Lung (tissue), 12 donors: ENCODE measurements around the gene NKAP. TPM values are rescaled to one million over a fixed set of nuclear protein-coding genes. Genes with fewer than 3 reads are reported as not detected.
A peak's percentile ranks its signal among the peaks of the same experiment; 100 is the strongest.

ENCODE experiments used
- ATAC-seq: fragments of 200-7000 bp; cut with Tn5 transposase; one replicate; pipeline ENCODE4 v1.9.1; 2020; ENCODE audit warnings: moderate number of reproducible peaks; ENCODE audit not compliant: insufficient read depth, low FRiP score
- DNase-seq, 3 donors: peaks; one replicate each; pipeline ENCODE4 v3.0.0-alpha.2; 2013 to 2017
- H3K27ac ChIP-seq, 2 donors: one replicate each; pipeline ENCODE4 v1.5.1; 2013; ENCODE audit warnings: mild to moderate bottlenecking in 2 of 2, moderate library complexity in 2 of 2, control low read depth in 1 of 2, inconsistent platforms in 1 of 2, low read depth in 1 of 2, low read length in 1 of 2
- H3K27me3 ChIP-seq, 3 donors: one replicate each; pipeline ENCODE4 v1.5.1; 2013; ENCODE audit warnings: low read length in 2 of 3; ENCODE audit not compliant: control insufficient read depth in 3 of 3, insufficient read depth in 3 of 3
- H3K36me3 ChIP-seq, 4 donors: one replicate each; pipeline ENCODE4 v1.5.1; 2013; ENCODE audit warnings: low read length in 4 of 4, mild to moderate bottlenecking in 1 of 4, moderate library complexity in 1 of 4; ENCODE audit not compliant: control insufficient read depth in 4 of 4, insufficient read depth in 4 of 4
- H3K4me1 ChIP-seq, 5 donors: one replicate each; pipeline ENCODE4 v1.5.1; 2013; ENCODE audit warnings: low read length in 5 of 5, mild to moderate bottlenecking in 2 of 5, moderate library complexity in 1 of 5; ENCODE audit not compliant: control insufficient read depth in 5 of 5, insufficient read depth in 5 of 5
- H3K4me3 ChIP-seq: one replicate; pipeline ENCODE4 v1.5.1; 2013; ENCODE audit warnings: mild to moderate bottlenecking, control low read depth, moderate library complexity
- H3K9ac ChIP-seq, 2 donors: one replicate each; pipeline ENCODE4 v1.5.1; 2013; ENCODE audit warnings: low read length in 2 of 2, control low read depth in 1 of 2; ENCODE audit not compliant: insufficient read depth in 1 of 2
- H3K9me3 ChIP-seq, 4 donors: one replicate each; pipeline ENCODE4 v1.5.1; 2013; ENCODE audit warnings: low read length in 3 of 4, mild to moderate bottlenecking in 1 of 4, moderate library complexity in 1 of 4; ENCODE audit not compliant: control insufficient read depth in 4 of 4, insufficient read depth in 3 of 4
- WGBS, 2 donors: extraction: QIAGEN DNeasy Blood & Tissue Kit; methylation state at CpG; one replicate each; pipeline ENCODE4 v1.1.7; 2013; 5-methylcytosine and 5-hydroxymethylcytosine counted together
- polyA plus RNA-seq, 2 donors: library from polyadenylated mRNA; stranded (reverse); fragments of 200-250 nt; gene quantifications; one replicate each; pipeline ENCODE4 v1.2.1, GENCODE V29; 2013
- total RNA-seq, 2 donors: library from RNA; depleted of rRNA in 1 of 2; stranded (reverse); fragments of >200 nt in 1 of 2; gene quantifications; one replicate each; pipeline ENCODE4 v1.2.1, GENCODE V29; 2014 to 2021
- TF ChIP-seq, protein P1 (sequence below): IDR thresholded peaks from 2 replicates; pipeline ENCODE4 v1.5.1; 2012; ENCODE audit warnings: mild to moderate bottlenecking; ENCODE audit errors: control extremely low read depth, extremely low read depth
- donor health status: control.
- donor health status: control.
- donor health status: Bipolar disorder and iron deficiency.
- donor health status: healthy.
- donor health status: DM: yes; HTN: yes; CAD: no.

NKAP gene
- total and polyA plus RNA-seq, 4 donors, result 4.7 to 9.8 (median 8.4) TPM

DNA sequence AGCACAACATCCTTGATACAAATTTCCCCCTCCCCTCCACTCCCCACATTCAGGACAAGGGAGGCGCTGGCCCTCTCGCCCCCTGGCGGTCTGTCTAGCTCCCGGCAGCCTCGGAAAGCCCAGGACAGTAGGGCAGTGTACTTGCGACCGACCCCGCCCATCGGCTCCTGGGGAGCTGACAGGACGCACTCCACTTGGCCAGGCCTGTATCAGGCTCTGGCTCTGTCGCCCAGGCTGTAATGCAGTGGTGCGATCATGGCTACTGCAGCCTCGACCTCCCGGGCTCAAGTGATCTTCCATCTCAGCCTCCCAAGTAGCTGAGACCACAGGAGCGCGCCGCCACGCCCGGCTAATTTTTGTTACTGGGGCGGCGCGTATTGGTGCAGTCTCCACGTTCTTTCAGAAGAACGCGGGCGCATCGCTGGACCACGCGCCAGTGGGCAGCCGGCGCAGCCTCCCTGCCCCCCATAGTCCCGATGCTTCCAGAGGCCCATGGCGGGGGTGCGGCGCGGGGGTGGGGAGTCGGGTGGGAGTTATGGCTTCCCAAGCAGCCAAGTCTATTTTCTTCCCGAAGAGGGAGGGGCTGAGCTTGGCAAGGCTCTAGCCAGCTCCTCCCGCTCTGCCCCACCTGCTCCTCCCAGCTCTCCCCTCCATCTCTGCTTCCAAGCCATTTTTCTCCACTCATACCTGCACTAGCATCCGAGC lies 55.7 kb downstream of the NKAP start:
- Histone ChIP-seq H3K27me3 (no peaks in the 10 kb centered on the region), H3K36me3 (no peaks in the 10 kb centered on the region), H3K27ac (no peak overlapping the region), H3K4me3 (no peak overlapping the region), H3K9me3 (peaks cover 0 to 2% (median 0%) of the 10 kb centered on the region in 4 donors), H3K9ac (no peak overlapping the region), H3K4me1 (no peaks in the 10 kb centered on the region)
- peak; percentile 75 for ATAC-seq
- 6 to 42% methylated on average over 28 to 40 of the region's 40 CpGs for WGBS, 2 donors
- peak; percentile 9 to 58 (median 23) for DNase-seq
- TF ChIP-seq, protein P1, sequence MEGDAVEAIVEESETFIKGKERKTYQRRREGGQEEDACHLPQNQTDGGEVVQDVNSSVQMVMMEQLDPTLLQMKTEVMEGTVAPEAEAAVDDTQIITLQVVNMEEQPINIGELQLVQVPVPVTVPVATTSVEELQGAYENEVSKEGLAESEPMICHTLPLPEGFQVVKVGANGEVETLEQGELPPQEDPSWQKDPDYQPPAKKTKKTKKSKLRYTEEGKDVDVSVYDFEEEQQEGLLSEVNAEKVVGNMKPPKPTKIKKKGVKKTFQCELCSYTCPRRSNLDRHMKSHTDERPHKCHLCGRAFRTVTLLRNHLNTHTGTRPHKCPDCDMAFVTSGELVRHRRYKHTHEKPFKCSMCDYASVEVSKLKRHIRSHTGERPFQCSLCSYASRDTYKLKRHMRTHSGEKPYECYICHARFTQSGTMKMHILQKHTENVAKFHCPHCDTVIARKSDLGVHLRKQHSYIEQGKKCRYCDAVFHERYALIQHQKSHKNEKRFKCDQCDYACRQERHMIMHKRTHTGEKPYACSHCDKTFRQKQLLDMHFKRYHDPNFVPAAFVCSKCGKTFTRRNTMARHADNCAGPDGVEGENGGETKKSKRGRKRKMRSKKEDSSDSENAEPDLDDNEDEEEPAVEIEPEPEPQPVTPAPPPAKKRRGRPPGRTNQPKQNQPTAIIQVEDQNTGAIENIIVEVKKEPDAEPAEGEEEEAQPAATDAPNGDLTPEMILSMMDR, result peak; percentile 23

DNA sequence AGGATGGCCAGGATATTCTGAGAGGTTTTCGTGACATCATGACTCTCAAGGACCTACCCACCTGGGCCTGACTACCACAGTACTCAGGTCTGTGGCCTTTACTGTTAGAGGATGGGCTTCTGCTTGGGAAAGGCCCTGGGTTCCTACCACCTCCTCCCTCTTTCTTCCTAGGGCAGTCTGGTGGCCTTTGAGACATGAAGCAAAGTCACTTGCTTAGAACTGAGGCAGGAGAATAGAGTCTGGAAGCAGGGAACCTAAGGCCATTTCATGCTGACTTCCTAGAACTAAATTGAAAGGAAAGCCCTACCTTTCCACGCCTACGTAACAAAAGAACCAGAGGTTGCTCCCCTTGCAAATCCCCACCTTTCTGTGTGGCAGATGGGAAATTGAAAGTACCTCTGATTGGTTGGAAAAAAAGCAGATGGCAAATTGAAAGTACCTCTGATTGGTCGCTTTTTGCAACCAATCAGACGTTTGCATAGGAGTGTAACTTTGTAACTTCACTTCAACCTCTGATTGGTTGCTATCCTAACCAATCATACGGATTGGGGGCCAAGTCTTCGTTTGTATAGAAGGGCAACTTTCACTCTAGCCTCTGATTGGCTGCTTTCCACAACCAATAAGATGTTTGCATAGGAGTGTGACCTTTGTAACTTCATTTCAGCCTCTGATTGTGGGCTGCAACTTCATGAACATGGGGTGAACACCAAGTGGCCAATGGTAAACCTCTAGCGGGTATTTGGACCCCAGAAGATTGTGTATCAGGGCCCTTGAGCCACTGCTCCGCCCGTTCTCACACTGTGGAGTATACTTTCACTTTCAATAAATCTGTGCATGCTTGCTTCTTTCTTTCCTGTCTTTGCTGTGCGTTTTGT lies 57.8 kb downstream of the NKAP start:
- no peak overlapping the region for H3K9ac ChIP-seq
- 75 to 90% methylated on average over 11 of the region's 11 CpGs for WGBS, 2 donors
- no peaks in the 10 kb centered on the region for H3K27me3 ChIP-seq
- H3K4me3 ChIP-seq, result no peak overlapping the region
- H3K36me3 ChIP-seq, result no peaks in the 10 kb centered on the region
- no peak for ATAC-seq
- TF ChIP-seq, protein P1, result no peak
- H3K9me3 ChIP-seq, result peaks cover 0 to 2% (median 0%) of the 10 kb centered on the region in 4 donors
- DNase-seq, result no peak
- H3K4me1 ChIP-seq, result no peaks in the 10 kb centered on the region
- H3K27ac ChIP-seq, result no peak overlapping the region

DNA sequence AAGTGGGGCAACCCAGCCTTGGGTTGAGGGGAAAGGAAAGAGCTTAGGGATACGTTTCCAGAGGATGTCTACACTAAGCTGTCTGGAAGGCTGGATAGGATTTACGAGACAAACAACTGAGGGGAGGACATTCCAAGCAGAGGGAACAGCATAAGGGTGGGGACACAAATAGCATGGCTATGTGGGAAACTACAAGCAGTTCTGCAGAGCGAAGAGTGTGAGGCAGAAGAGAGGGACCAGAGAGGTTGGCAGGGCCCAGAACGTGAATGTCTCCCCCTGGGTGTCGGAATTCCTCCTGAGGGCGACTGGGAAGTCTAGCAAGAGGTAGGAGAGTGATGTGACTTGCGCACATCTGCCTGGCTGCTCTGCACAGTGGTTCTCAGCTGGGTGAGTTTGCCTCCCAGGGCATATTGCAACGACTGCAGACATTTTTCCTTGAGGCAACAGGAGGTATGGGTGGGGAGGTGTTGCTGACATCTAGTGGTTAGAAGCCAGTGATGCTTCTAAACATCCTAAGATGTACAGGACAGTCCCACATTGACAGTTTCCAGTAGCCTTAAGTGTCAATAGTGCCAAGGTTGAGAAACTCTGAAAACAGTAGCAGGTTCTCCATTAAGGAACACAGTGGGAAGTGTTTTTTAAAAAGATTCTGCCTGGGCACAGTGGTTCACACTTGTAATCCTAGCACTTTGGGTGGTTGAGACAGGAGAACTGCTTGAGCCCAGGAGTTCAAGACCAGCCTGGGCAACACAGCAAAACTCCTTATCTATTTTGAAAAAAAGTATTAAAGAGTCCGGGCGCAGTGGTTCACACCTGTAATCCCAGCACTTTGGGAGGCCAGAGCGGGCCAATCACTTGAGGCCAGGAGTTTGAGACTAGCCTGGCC lies 62.8 kb downstream of the NKAP start:
- H3K4me3 ChIP-seq, result no peak overlapping the region
- no peaks in the 10 kb centered on the region for H3K27me3 ChIP-seq
- H3K4me1 ChIP-seq, result no peaks in the 10 kb centered on the region
- 63 to 75% methylated on average over 11 of the region's 11 CpGs for WGBS, 2 donors
- no peak overlapping the region for H3K9ac ChIP-seq
- H3K27ac ChIP-seq, result no peak overlapping the region
- ATAC-seq (peak; percentile 66), DNase-seq (peak; percentile 18 to 62 (median 46))
- H3K36me3 ChIP-seq, result peaks cover 0 to 3% (median 0%) of the 10 kb centered on the region in 4 donors
- TF ChIP-seq, protein P1, result peak; percentile 39
- no peaks in the 10 kb centered on the region for H3K9me3 ChIP-seq
